GM10248 (cell line): ENCODE data around the gene MCTP2.

Experiments
- CTCF ChIA-PET: fragments of 300-600 bp; sonication (Branson Sonifier 250); formaldehyde crosslinking; extraction: SDS; loops from one replicate; lab custom pipeline; 2021; ENCODE audit warnings: antibody characterized with exemption; lab: Yijun Ruan, JAX
- POLR2A ChIA-PET: fragments of 350-650 bp; sonication (Branson Sonifier 250); formaldehyde crosslinking; extraction: SDS; loops from one replicate; lab custom pipeline; 2020; ENCODE audit warnings: antibody characterized with exemption; lab: Yijun Ruan, JAX
- DNase-seq: peaks from one replicate; pipeline ENCODE4 v3.0.0; 2012; ENCODE audit errors: extremely low spot score
- TF ChIP-seq, protein P1 (sequence below): IDR thresholded peaks from 2 replicates; pipeline ENCODE4 v1.5.1; 2012; ENCODE audit warnings: mild to moderate bottlenecking, low read depth; ENCODE audit errors: extremely low read depth, missing control alignments, control extremely low read depth

MCTP2 gene

GRCh38 chr15:94351031-94351535 lies 119.7 kb downstream of the MCTP2 start:
- TF ChIP-seq, protein P1, sequence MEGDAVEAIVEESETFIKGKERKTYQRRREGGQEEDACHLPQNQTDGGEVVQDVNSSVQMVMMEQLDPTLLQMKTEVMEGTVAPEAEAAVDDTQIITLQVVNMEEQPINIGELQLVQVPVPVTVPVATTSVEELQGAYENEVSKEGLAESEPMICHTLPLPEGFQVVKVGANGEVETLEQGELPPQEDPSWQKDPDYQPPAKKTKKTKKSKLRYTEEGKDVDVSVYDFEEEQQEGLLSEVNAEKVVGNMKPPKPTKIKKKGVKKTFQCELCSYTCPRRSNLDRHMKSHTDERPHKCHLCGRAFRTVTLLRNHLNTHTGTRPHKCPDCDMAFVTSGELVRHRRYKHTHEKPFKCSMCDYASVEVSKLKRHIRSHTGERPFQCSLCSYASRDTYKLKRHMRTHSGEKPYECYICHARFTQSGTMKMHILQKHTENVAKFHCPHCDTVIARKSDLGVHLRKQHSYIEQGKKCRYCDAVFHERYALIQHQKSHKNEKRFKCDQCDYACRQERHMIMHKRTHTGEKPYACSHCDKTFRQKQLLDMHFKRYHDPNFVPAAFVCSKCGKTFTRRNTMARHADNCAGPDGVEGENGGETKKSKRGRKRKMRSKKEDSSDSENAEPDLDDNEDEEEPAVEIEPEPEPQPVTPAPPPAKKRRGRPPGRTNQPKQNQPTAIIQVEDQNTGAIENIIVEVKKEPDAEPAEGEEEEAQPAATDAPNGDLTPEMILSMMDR, result no peak
- POLR2A ChIA-PET, result no interaction called here
- no peak for DNase-seq
- CTCF ChIA-PET, result interaction anchor here (0.7 kb wide), 1 partner anchor 27 kb away, joined by 4 read pairs; no protein-coding TSS in a partner anchor

GRCh38 chr15:94352636-94353487 lies 121.5 kb downstream of the MCTP2 start:
- TF ChIP-seq, protein P1, result no peak
- ChIA-PET CTCF (interaction anchor here (0.7 to 1.3 kb wide), 3 partner anchors 12 to 189 kb away, joined by 3 to 6 read pairs (median 4); no protein-coding TSS in a partner anchor), POLR2A (no interaction called here)
- no peak for DNase-seq

DNA sequence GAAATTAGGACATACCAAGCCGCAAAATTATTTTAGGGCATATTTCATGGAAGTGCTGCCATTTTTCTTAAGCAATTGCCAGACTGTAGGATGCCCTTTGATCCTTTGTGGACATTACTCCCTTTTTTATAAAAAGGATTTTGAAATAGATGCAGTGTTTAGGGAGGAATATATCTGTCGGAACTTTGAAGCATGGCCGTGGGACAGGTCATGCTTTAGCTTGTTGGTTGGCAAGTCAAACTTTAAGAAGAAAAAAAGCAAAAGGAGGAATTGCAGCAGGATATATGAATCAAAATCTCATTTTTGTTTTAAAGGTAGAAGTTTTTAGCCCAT lies 122.1 kb downstream of the MCTP2 start:
- TF ChIP-seq, protein P1, result no peak
- CTCF ChIA-PET, result interaction anchor here (0.7 to 1.3 kb wide), 3 partner anchors 13 to 189 kb away, joined by 3 to 6 read pairs (median 4); no protein-coding TSS in a partner anchor
- POLR2A ChIA-PET, result no interaction called here
- no peak for DNase-seq

- ChIA-PET CTCF (no interaction called here), POLR2A (no interaction called here)
- no peak for DNase-seq
Measured at GRCh38 chr15:94354655-94355054, 123.3 kb downstream of the MCTP2 start.

DNA sequence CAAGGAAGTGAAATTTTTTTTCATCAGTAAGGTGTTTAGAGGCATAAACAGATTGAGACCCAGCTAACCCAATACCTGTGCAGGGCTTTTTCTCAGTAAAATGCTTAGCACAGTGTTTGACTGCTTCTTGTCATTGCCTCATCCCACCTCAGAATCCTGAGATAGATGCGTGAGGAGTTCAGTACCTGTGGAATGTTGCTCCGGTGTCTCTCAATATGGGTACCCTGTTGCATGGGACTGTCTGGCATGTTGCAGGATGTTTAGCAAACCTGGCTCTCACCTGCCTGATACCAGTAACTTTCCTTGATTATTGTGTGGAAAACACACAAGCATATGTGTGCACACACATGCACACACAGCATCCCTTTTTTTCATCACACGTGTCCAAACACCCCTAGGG lies 128.4 kb downstream of the MCTP2 start:
- DNase-seq, result no peak
- TF ChIP-seq, protein P1, result no peak
- CTCF ChIA-PET, result interaction anchor here (1.1 to 2.2 kb wide), 3 partner anchors 16 to 36 kb away, joined by 3 to 7 read pairs (median 3); no protein-coding TSS in a partner anchor
- POLR2A ChIA-PET, result no interaction called here

More at GRCh38 chr15:94354655-94355054, 123.3 kb downstream of the MCTP2 start:
- TF ChIP-seq, protein P1, result no peak

- TF ChIP-seq, protein P1, result no peak
- DNase-seq, result no peak
- ChIA-PET POLR2A (no interaction called here), CTCF (interaction anchor here (1.0 to 2.2 kb wide), 2 partner anchors 20 to 36 kb away, joined by 3 to 7 read pairs; no protein-coding TSS in a partner anchor)
Measured at GRCh38 chr15:94360251-94360685, 128.9 kb downstream of the MCTP2 start.
